Activated naive CD8-positive, alpha-beta T cell treated with anti-CD3 and anti-CD28 coated beads for 36 hours (primary cell): ENCODE results near the gene OR8B8. TPM values are rescaled to one million over a fixed set of nuclear protein-coding genes. Genes with fewer than 3 reads are reported as not detected.
"Not testable (repeated sequence)": the region's sequence is repeated elsewhere in the genome, so short reads cannot be mapped to it uniquely, and the experiment has no call there.

ENCODE experiments used
- DNase-seq: peaks from one replicate; pipeline ENCODE4 v3.0.0; 2021
- H3K27ac Mint-ChIP-seq: one replicate; pipeline ENCODE4 v1.8.0; 2022; ENCODE audit warnings: mild to moderate bottlenecking, moderate library complexity, mixed read lengths
- H3K27me3 Mint-ChIP-seq: one replicate; pipeline ENCODE4 v1.8.0; 2022; ENCODE audit warnings: mild to moderate bottlenecking, mixed read lengths
- H3K36me3 Mint-ChIP-seq: one replicate; pipeline ENCODE4 v1.8.0; 2021; ENCODE audit warnings: mild to moderate bottlenecking, mixed read lengths
- H3K4me1 Mint-ChIP-seq: one replicate; pipeline ENCODE4 v1.8.0; 2021; ENCODE audit warnings: mixed read lengths
- H3K4me3 Mint-ChIP-seq: one replicate; pipeline ENCODE4 v1.8.0; 2022; ENCODE audit warnings: mild to moderate bottlenecking, moderate library complexity, mixed read lengths
- H3K9me3 Mint-ChIP-seq: one replicate; pipeline ENCODE4 v1.8.0; 2022; ENCODE audit warnings: mixed read lengths
- total RNA-seq, 2 experiments: library from RNA; stranded (reverse); gene quantifications; one replicate each; pipeline ENCODE4 v1.2.3, GENCODE V29; 2021

The OR8B8 gene
- total RNA-seq, 2 experiments from 2014 or later: not detected

DNA sequence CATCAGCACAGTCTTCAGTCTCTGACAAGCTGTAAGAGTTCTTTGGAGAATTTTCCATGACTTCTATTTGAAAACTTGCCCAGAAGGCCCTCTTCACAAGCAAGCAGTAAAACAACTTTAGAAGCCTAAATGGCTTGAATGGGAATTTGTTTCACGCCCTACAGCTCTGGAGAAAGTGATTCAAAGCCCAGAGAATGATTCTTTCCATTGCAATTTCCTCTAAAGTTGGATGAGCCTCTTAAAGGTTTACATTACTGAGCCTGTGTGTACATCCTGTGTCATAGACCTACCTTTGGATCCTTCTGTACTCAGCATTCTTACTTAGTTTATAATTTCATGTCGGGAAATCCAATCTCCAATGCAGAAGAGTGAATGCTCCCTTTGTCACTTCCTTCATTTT is 39.9 kb downstream of the OR8B8 start:
- no peaks in the 10 kb centered on the region for H3K36me3 Mint-ChIP-seq
- no peaks in the 10 kb centered on the region for H3K9me3 Mint-ChIP-seq
- DNase-seq: no peak
- H3K4me1 Mint-ChIP-seq: no peaks in the 10 kb centered on the region
- no peak overlapping the region for H3K4me3 Mint-ChIP-seq
- no peak overlapping the region for H3K27ac Mint-ChIP-seq
- peaks cover 11% of the 10 kb centered on the region for H3K27me3 Mint-ChIP-seq

DNA sequence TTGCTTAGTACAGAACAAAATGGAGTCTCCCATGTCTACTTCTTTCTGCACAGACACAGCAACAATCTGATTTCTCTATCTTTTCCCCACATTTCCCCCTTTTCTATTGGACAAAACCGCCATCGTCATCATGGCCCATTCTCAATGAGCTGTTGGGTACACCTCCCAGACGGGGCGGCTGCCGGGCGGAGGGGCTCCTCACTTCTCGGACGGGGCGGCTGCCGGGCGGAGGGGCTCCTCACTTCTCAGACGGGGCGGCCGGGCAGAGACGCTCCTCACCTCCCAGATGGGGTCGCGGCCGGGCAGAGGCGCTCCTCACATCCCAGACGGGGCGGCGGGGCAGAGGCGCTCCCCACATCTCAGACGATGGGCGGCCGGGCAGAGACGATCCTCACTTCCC is 42.3 kb downstream of the OR8B8 start:
- H3K4me3 Mint-ChIP-seq, H3K4me1 Mint-ChIP-seq, H3K36me3 Mint-ChIP-seq, H3K9me3 Mint-ChIP-seq, H3K27me3 Mint-ChIP-seq, H3K27ac Mint-ChIP-seq, DNase-seq: not testable (repeated sequence)

DNA sequence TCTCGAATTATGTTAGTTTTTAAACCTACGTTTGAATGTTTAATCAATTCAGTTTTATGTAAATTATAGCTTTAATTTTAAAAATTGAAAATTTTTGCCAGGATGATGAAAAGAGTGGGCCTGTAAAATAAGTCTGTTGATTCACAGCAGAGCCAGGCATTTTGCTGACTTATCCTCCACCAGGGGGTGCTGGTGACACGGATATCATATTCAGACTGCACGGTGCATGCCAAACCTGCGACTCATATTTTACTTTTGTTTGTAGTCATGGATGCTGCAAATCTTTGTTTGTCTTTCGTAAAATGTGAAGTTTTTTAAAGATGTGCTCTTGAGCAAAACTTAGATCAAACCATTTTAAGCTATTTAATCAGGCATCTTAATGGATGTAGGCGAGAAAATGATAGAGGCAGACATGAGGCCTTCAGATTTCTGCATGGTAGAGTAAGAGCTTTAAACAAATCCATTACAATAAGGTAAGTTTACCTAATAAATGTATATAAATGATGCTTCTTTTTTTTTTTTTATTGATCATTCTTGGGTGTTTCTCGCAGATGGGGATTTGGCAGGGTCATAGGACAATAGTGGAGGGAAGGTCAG is 43.1 kb downstream of the OR8B8 start:
- no peaks in the 10 kb centered on the region for H3K36me3 Mint-ChIP-seq
- no peak overlapping the region for H3K27ac Mint-ChIP-seq

DNA sequence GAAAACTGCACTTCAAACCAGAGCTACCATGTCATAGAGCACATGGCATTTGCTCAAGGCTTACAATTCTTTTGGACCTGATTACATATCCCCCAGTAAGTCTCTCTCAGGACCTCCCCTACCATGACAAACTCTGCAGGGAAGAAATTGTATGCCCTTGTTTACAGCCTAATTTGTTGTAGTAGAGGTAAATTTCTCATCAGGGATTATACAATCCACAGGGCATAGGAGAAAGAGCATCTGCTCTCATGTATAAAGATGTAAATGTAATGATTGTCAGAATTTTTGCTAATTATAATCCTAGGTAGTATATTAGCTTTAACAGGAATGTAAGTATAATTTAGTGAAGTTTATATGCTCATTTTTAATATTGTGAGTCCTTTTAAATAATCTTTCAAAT is 46.6 kb downstream of the OR8B8 start, which contains the start of gene OR8B3:
TSS of gene OR8B3 (minus strand) at position 101 of the 400 bp plus-strand sequence. CDS start 1,673 bp downstream, outside the sequence.
- no peak for DNase-seq
- H3K4me3 Mint-ChIP-seq: no peak within 1 kb of the TSS
- H3K27ac Mint-ChIP-seq: no peak within 1 kb of the TSS
- H3K4me1 Mint-ChIP-seq: no peaks in the 10 kb centered on the region
- no peaks in the 10 kb centered on the region for H3K9me3 Mint-ChIP-seq
- H3K27me3 Mint-ChIP-seq: no peaks in the 10 kb centered on the region
- no peaks in the 10 kb centered on the region for H3K36me3 Mint-ChIP-seq

More for the DNA sequence above, 43.1 kb downstream of the OR8B8 start:
- Mint-ChIP-seq H3K27me3 (no peaks in the 10 kb centered on the region), H3K4me3 (no peak overlapping the region), H3K4me1 (no peaks in the 10 kb centered on the region), H3K9me3 (no peaks in the 10 kb centered on the region)
- DNase-seq: peak; percentile 33

DNA sequence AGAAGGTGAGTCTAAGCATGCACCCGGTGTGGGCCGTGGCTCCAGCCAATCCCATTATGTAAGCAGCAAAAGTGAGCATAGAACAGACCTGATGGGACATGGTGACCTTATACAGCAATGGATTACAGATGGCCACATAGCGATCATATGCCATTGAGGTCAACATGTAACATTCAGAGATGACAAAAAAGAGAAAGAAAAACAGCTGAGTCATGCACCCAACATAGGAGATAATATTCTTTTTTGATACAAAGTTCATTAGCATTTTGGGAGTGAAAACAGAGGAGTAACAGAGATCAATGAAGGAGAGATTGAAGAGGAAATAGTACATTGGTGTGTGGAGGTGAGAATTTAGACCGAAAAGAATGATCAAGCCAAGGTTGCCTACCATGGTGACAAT is 48.6 kb downstream of the OR8B8 start:
- not testable (repeated sequence) for H3K4me1 Mint-ChIP-seq, H3K27me3 Mint-ChIP-seq, DNase-seq, H3K27ac Mint-ChIP-seq, H3K4me3 Mint-ChIP-seq, H3K9me3 Mint-ChIP-seq, H3K36me3 Mint-ChIP-seq

DNA sequence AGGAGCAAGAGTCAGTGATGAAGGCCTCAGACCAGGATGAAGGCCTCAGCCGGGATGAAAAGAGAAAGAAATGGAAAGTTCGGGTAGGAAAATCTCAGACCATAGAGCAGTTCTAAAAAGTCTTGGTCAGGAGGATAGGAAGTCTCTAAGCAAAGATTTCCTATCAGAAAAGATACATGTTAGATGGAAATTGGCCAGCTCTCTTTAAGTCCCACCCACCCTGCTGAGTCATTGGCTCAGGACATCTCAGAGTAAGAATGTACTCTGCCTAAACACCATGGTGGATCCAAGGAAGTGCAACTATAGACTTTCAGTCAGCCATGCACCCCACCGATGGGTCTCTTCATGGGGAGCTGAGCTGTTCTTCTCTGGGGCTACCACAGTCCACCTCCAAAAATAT is 51.1 kb downstream of the OR8B8 start:
- DNase-seq: no peak
- H3K4me3 Mint-ChIP-seq: no peak overlapping the region

More for the DNA sequence above, 51.1 kb downstream of the OR8B8 start:
- no peaks in the 10 kb centered on the region for H3K9me3 Mint-ChIP-seq
- H3K27me3 Mint-ChIP-seq: peaks cover 10% of the 10 kb centered on the region
- no peaks in the 10 kb centered on the region for H3K36me3 Mint-ChIP-seq
- no peaks in the 10 kb centered on the region for H3K4me1 Mint-ChIP-seq
- H3K27ac Mint-ChIP-seq: no peak overlapping the region

Other genes with a start within 250 kb of the OR8B8 start
- gene OR8G1, start 204.6 kb downstream of the OR8B8 start, total RNA-seq: not detected
- not detected for gene OR8G5, start 189.3 kb downstream of the OR8B8 start, total RNA-seq
- not detected for gene OR8D1, start 131.7 kb downstream of the OR8B8 start, total RNA-seq
- gene OR8D2, start 125.5 kb downstream of the OR8B8 start, total RNA-seq: not detected
- gene OR8B2, start 61.2 kb downstream of the OR8B8 start, total RNA-seq: not detected
- not detected for gene OR8B3, start 46.7 kb downstream of the OR8B8 start, total RNA-seq
- not detected for gene OR8B4, start 20.8 kb downstream of the OR8B8 start, total RNA-seq
- gene OR8B12, start 98.0 kb upstream of the OR8B8 start, total RNA-seq: not detected
- gene OR8A1, start 124.3 kb upstream of the OR8B8 start, total RNA-seq: not detected
- gene PANX3, start 165.7 kb upstream of the OR8B8 start, total RNA-seq: not detected
- gene TBRG1, start 177.2 kb upstream of the OR8B8 start, total RNA-seq: 10 to 100 TPM; 37.8 to 38.2 TPM
- 1 to 10 TPM; 4.5 to 6.9 TPM for gene SIAE, start 228.0 kb upstream of the OR8B8 start, total RNA-seq
- gene SPA17, start 228.2 kb upstream of the OR8B8 start, total RNA-seq: 1 to 10 TPM; 3.4 to 4.7 TPM